COLO668 (cell line): ENCODE measurements around the gene GRAPL.
"Not testable (repeated sequence)": the region's sequence is repeated elsewhere in the genome, so short reads cannot be mapped to it uniquely, and the experiment has no call there.

Source experiments
- DNase-seq: peaks from one replicate; lab custom pipeline; 2025; ENCODE audit not compliant: unreplicated experiment; lab: John Stamatoyannopoulos, UW

GRAPL gene

DNA sequence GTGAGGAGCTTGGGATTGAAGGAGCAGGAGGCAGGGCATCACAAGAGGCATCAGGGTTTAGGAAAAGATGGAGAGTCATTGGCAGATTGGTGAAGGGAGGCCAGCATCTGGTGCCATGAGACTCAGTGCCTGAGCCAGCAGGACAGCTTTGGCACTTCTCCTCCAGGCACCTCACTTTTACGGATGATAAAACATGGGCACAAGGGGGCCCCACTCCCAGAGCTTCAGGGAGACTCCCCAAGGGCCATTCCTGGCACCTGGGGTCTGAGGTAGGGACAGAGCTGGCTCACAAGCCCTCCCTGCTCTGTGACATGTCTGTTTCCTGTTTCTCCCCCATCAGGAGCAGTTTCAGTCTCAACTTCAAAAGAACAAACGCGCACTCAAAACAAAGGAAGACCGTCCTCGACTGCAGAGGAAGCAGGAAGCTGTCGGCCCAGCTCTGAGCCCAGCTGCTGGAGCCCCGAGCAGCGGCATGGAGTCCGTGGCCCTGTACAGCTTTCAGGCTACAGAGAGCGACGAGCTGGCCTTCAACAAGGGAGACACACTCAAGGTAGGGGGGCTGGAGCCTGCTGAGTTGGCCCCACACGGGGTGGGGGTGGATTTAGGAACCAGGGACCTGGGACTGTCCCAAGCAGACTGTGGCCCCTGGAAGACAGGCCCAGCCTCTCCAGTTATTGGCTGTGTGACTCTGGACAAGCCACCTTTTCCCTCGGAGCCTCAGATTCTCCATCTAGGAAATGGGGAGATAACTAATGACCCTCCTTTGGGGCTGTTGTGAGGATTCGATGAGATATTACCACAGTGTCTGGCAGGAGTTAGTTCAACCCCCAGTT, at the start of gene GRAPL:
GRAPL (plus strand) TSS at position 442 of the 833 bp plus-strand sequence; CDS start at position 473, 31 bp downstream.
- not testable (repeated sequence) for DNase-seq

DNA sequence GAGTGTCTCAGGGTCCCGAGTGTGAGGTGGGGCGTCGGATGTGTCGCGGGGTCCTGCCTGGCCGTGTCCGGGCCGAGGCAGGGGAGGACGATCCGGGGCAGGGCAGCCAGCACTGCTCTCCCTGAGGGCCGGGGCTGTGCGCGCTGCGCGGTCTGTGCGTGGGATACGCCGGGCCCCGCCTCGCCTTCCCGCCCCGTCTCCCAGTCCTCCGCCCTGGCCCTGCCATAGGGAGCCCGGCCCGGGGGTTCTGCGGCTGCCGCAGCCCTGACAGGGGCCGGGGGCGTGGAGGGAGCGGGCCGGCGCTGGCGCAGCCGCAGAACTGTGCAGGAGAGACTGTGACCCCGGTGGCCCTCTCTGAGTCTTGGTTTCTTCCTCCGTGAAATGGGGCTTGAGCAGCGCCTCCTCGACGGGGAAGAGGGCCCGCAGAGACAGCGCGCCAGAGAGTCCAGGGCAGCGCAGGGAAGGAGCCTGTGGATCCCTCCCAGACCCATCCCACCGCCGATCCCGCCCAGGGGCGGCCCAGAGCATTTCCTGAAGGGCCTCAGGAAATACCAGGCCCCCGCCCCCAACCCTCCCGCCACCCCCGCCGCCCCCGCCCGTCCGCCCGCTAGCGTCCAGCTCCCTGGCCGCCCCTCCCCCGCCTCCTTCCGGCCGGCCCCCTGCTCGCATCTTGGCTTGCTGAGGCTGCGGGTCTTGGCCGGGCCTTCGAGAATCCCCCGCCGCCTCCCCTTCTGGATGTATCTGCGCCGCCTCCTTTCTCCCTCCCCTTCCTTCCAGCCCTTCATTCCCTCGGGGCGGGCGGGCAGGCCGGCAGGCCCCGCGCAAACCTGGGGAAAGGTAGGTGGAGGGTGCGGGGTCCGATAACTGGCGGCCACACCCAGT, 38.3 kb upstream of the GRAPL start:
- not testable (repeated sequence) for DNase-seq

GRCh38 chr17:19090058-19090772, 37.2 kb upstream of the GRAPL start:
- DNase-seq, result not testable (repeated sequence)

DNA sequence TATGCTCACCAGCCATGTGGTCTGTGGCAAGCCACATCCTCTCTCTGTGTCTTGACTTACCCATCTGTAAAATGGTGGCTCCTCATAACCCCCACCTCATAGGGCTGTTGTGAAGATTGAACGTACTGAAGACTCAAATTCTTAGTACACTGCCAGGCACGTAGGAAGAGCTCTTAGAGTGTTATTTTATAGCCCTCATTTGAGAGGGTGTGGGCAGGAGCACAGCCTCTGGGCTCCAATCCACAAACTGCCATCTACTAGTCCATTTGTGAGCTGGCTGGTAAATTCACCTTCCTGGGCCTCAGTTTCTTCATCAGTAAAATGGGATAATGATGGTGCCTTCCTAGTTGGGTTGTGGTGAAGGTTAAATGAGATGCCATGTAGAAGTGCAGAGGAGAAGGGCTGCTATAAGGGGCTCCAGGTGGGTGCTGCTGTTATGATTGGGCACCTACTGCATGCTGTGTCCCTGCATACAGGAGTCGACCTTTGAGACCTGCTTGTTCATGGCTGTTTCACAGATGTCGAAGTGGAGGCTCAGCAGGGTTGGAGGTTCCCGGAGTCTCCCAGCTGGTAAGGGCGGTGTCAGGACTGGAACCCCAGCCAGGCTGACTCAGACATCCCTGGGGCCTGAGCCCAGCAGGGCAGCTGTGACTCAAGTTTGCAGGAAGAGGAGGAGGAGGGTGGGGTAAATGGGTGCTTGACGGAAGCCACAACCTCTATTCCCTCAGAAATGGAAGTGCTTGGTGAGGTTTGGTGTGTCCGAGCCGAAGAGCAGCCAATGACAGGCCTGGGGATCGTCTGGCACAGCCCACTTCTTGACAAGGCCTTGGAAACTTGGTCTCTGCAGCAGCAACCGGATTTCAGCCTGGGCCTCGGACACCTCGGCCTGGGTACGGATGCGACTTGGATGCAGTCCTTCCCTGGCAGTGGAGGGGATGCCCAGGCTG, 34.4 kb upstream of the GRAPL start:
- DNase-seq, result not testable (repeated sequence)

DNA sequence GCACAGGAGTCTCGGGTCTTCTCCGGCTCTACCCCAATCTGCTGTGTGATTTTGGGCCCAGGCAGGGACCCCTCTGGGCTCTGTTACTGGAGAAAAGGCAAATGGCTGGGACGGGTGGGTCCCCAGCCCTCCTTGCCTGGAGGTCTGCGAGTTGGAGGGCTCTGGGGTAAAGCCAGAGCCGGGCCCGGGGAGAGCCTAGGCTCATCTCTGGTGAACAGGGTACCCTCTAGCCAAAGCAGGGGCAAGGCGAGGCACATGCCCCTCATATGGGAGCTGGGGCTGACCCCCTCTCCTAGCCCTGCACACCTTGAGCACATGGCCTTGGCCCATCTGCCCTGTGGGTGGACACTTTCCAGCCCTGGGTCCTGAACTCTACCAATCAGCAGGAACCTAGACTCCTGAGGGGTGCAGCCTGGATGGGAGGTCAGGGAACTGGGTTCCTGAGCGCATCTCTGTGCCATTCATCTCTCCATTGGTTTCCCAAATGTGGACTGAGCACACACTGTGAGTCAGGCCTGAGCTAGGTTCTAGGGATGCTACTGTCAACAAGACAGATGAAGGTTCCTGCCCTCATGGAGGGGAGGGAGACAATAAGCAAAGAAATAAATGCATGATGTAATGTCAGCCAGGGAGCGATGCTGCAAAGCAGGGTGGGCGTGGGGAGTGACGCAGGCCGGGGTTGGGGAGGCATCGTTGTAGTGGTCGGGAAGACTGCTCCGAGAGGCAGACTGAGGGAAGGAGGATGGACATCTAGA, 33.5 kb upstream of the GRAPL start:
- DNase-seq, result not testable (repeated sequence)

- DNase-seq, result not testable (repeated sequence)
These were observed 18.9 kb upstream of the GRAPL start for GRCh38 chr17:19108517-19108916.

DNA sequence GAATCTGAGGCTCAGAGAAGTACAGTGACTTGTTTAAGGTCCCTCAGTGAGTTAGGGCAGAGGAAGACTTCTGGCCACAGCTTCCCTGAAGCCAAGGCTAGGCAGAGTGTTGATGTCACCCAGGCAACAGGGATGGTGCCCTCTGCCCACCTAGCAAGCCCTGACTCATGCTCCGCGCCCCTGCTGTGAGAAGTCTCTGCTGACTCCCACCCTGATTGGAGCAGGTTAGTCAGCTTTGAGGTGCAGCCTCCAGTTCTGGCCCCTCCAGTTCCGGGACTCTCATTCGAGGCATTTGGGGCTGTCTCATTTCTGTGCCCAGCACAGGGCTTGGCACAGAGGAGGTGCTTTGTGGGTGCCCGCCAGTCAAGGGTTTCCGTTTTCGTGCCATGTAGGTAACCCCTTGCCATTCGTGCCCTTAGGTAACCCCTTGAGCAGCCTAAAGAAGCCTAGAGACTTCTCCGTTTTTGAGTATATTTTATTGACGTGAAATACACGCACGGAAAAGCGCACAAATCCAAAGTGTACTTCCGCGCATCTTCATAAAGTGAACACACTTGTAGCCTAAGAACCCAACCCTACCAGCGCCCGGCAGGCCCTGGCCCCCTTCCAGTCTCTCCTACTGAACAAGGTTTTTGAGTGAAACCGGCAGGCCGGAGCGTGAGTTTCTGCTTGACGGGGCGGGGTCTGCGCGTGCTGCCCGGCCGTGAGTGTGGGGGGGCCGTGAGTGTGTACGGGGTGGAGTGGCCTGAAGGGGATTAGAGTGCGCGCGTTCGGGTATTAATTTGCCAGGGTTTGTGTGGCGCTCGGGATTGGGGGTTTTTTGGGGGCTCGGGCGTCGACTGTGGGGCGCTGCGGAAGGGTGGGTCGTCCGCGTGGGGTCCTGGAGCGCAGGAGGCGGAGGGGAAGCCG, 16.9 kb upstream of the GRAPL start:
- DNase-seq, result not testable (repeated sequence)

GRCh38 chr17:19111111-19111711, 16.2 kb upstream of the GRAPL start:
- DNase-seq, result not testable (repeated sequence)

DNA sequence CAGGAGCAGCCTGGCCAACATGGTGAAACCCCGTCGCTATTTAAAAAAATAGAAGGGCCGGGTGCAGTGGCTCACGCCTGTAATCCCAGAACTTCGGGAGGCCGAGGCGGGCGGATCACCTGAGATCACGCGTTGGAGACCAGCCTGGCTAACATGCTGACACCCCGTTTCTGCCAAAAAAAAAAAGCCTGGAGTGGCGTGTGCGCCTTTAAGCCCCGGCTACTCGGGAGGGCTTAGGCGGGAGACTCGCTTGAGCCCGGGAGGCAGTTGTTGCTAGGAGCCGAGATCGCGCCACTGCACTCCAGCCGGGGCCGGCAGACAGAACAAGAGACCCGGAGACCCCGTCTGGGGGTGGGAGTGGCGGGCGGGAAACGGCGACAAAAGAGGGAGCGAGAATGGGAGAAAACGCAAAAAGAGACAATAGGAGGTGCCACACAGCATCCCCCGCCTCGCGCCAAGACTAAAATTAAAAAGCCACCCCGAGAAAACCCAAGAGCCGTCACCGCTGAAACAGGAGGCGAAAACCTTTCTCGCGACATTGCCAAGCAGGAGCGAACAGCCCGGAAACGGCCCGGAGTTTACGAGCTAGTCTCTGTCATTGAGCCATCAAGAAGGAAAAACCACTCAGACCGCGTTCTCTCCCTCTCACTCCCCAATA, 15.5 kb upstream of the GRAPL start:
- DNase-seq, result not testable (repeated sequence)

DNA sequence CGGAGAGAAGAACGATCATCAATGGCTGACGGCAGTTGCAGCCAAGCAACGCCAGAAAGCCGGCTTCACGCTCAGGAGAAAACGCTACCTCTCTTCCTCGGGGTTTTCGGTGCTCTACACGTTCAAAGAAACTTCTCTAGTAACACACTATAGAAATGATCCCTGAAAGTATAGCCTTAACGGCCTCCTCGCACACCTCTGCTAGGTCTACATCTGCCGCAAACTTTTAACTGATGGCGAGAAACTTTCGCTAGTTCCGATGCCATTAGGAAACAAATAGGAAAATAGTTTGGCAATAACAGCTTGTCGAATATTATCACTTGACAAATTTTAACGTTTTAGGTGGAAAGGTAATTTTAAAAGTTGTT, 14.9 kb upstream of the GRAPL start:
- not testable (repeated sequence) for DNase-seq

- not testable (repeated sequence) for DNase-seq
These were observed 8.7 kb upstream of the GRAPL start for GRCh38 chr17:19118695-19119094.

DNA sequence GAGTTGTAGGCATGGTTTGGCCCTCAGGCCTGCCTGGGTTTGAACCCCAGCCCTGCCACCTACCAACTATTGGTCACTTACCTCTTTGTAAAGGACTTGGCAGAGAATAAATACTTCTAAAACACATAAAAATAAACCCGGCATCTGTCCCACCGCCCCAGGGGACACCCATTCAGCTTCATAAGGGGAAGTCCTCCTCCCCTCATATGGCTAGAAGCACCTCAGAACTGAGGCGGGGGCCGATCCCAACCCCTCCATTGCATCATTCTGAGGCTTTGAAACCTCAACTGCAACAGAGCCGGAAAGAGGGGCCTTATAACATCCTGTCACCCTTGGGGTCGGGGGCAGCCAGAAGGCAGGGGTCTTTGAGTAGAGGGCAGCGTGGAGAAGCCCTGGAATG, 2.1 kb upstream of the GRAPL start:
- not testable (repeated sequence) for DNase-seq

DNA sequence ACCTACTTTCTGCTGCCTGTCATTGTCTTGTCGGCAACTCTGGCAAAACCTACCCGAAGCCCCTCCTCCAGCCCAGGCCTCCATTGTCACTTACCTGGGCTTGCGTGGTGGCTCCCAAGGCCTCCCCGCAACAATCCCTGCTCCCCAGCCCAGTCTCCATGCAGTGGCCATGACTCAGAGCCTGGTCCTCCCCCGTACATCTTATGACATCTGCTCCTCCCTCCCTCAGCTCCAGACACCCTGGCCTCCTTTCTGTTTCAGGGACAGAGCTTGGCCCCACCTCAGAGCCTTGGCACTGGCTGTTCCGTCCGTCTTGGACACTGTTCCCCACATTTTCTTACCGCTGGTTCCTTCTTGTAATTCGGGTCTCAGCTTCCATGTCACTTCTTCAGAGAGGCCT, 2.1 kb downstream of the GRAPL start:
- not testable (repeated sequence) for DNase-seq

GRCh38 chr17:19131108-19131507, 3.7 kb downstream of the GRAPL start:
- DNase-seq, result not testable (repeated sequence)

- not testable (repeated sequence) for DNase-seq
These were observed 4.4 kb downstream of the GRAPL start for GRCh38 chr17:19131772-19132171.

GRCh38 chr17:19133793-19134192, 6.4 kb downstream of the GRAPL start:
- not testable (repeated sequence) for DNase-seq

DNA sequence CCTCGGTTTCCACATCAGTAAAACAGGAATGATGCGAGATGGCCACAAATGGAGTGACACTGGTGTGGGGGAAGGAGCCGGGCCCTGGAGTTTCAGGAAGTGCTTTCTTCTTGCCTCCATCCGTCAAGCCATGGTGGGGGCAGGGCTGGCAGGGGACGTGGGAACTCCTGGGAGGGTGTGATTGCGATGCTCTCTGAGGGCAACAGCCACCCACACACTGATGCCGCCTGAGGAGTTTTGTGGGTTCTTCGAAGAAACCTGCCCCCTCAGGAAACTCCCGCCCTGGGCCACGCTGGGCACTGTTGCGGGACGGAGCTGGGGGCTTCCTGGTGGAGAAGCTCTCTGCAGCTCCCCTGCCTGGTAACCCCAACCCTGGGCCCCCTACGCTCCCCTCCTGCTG, 8.0 kb downstream of the GRAPL start:
- DNase-seq, result not testable (repeated sequence)
